GM23248 (cell line): ENCODE results near the gene UMOD. TPM values are rescaled to one million over a fixed set of nuclear protein-coding genes. Genes with fewer than 3 reads are reported as not detected.
"Not testable (repeated sequence)": the region's sequence is repeated elsewhere in the genome, so short reads cannot be mapped to it uniquely, and the experiment has no call there.

Experiments
- DNase-seq: peaks from one replicate; pipeline ENCODE4 v3.0.0-alpha.2; 2015
- H2AFZ ChIP-seq: fragments of 200-600 bp; sonication (generic); 2 replicates; pipeline ENCODE4 v1.6.1; 2016; ENCODE audit warnings: antibody characterized with exemption
- H3F3A ChIP-seq: fragments of 200-600 bp; sonication (generic); 2 replicates; pipeline ENCODE4 v1.6.1; 2016; ENCODE audit warnings: mild to moderate bottlenecking, antibody characterized with exemption, mixed run types; ENCODE audit not compliant: insufficient read depth
- H3K27ac ChIP-seq: fragments of 200-600 bp; sonication (generic); 2 replicates; pipeline ENCODE4 v1.5.1; 2016; ENCODE audit warnings: mild to moderate bottlenecking
- H3K27me3 ChIP-seq: fragments of 200-600 bp; sonication (generic); replicated peaks from 2 replicates; pipeline ENCODE4 v1.6.1; 2016; ENCODE audit warnings: mild to moderate bottlenecking; ENCODE audit not compliant: insufficient read depth
- H3K36me3 ChIP-seq: fragments of 200-600 bp; sonication (generic); 2 replicates; pipeline ENCODE4 v1.6.1; 2016; ENCODE audit warnings: low read depth, mild to moderate bottlenecking
- H3K4me1 ChIP-seq: fragments of 200-600 bp; sonication (generic); 2 replicates; pipeline ENCODE4 v1.6.1; 2016; ENCODE audit warnings: mild to moderate bottlenecking; ENCODE audit not compliant: insufficient read depth
- H3K4me2 ChIP-seq: fragments of 200-600 bp; sonication (generic); one replicate; pipeline ENCODE4 v1.6.1; 2016; ENCODE audit warnings: mild to moderate bottlenecking; ENCODE audit not compliant: unreplicated experiment
- H3K4me3 ChIP-seq: fragments of 200-600 bp; sonication (generic); 2 replicates; pipeline ENCODE4 v1.5.1; 2016; ENCODE audit warnings: mild to moderate bottlenecking
- H3K79me2 ChIP-seq: fragments of 200-600 bp; sonication (generic); 2 replicates; pipeline ENCODE4 v1.6.1; 2016; ENCODE audit warnings: mild to moderate bottlenecking; ENCODE audit not compliant: insufficient read depth
- H3K9ac ChIP-seq: fragments of 200-600 bp; sonication (generic); 2 replicates; pipeline ENCODE4 v1.6.1; 2016; ENCODE audit warnings: mild to moderate bottlenecking
- H3K9me2 ChIP-seq: fragments of 200-600 bp; sonication (generic); 2 replicates; pipeline ENCODE4 v1.6.1; 2016; ENCODE audit warnings: mixed run types, mild to moderate bottlenecking, moderate library complexity; ENCODE audit not compliant: insufficient read depth
- H3K9me3 ChIP-seq: fragments of 200-600 bp; sonication (generic); one replicate; pipeline ENCODE4 v1.6.1; 2017; ENCODE audit warnings: low read depth
- H4K20me1 ChIP-seq: fragments of 200-600 bp; sonication (generic); 2 replicates; pipeline ENCODE4 v1.6.0; 2016; ENCODE audit not compliant: insufficient read depth
- EZH2 ChIP-seq: fragments of 200-600 bp; sonication (generic); IDR thresholded peaks from 2 replicates; pipeline ENCODE4 v1.6.1; 2018; ENCODE audit warnings: antibody characterized with exemption, mild to moderate bottlenecking; ENCODE audit not compliant: insufficient read depth, poor library complexity, severe bottlenecking
- EZH2phosphoT487 ChIP-seq: fragments of 200-600 bp; sonication (generic); IDR thresholded peaks from 2 replicates; pipeline ENCODE4 v1.6.1; 2018; ENCODE audit warnings: antibody characterized with exemption, moderate library complexity, mild to moderate bottlenecking, low read depth; ENCODE audit not compliant: insufficient read depth
- WGBS, 2 experiments: methylation state at CpG; one replicate each; pipeline ENCODE4 v1.1.6; 2015 to 2017; ENCODE audit warnings: low lambda C conversion rate in 2 of 2, low coverage in 1 of 2; ENCODE audit errors: missing lambda C conversion rate in 2 of 2; 5-methylcytosine and 5-hydroxymethylcytosine counted together
- in situ Hi-C: fragments of 300-500 bp; cut with MboI; formaldehyde crosslinking; loops from 2 replicates; pipeline ENCODE4 v1.15.0; 2020
- polyA plus RNA-seq: library from polyadenylated mRNA; unstranded; fragments of >200 nt; fragmentation: Nextera tagmentation; extraction: Ambion mirVana; gene quantifications from 2 replicates; pipeline ENCODE4 v1.2.1, GENCODE V29; 2016
- total RNA-seq: library from RNA; depleted of rRNA; stranded (reverse); fragments of >200 nt; shearing (Covaris generic); gene quantifications from 2 replicates; pipeline ENCODE4 v1.2.3, GENCODE V29; 2014

The UMOD gene
- total and polyA plus RNA-seq, 2 experiments from 2014 or later: not detected

GRCh38 chr16:20322696-20323095, 29.8 kb downstream of the UMOD start:
- Histone ChIP-seq H4K20me1 (no peaks in the 10 kb centered on the region), H3K27ac (no peak overlapping the region), H3K36me3 (no peaks in the 10 kb centered on the region), H3K4me3 (no peak overlapping the region), H3K9me2 (no peaks in the 10 kb centered on the region), H3K9me3 (no peaks in the 10 kb centered on the region), H3K27me3 (no peaks in the 10 kb centered on the region), H3K9ac (no peak overlapping the region), H3K4me1 (no peaks in the 10 kb centered on the region), H3F3A (no peaks in the 10 kb centered on the region), H2AFZ (no peak overlapping the region), H3K79me2 (no peaks in the 10 kb centered on the region), H3K4me2 (no peak overlapping the region)
- DNase-seq: no peak
- TF ChIP-seq EZH2: no peak
- WGBS, 2 experiments: 17 to 19% methylated on average over 4 of the region's 4 CpGs
- in situ Hi-C loops: no loop called here

- Histone ChIP-seq H3K36me3 (no peaks in the 10 kb centered on the region), H3K9ac (no peak overlapping the region), H3F3A (no peaks in the 10 kb centered on the region), H3K4me3 (no peak overlapping the region), H3K4me2 (no peak overlapping the region), H4K20me1 (no peaks in the 10 kb centered on the region), H3K27ac (no peak overlapping the region), H3K27me3 (no peaks in the 10 kb centered on the region), H3K9me3 (no peaks in the 10 kb centered on the region), H3K4me1 (no peaks in the 10 kb centered on the region), H2AFZ (no peak overlapping the region), H3K79me2 (no peaks in the 10 kb centered on the region), H3K9me2 (no peaks in the 10 kb centered on the region)
- in situ Hi-C loops: no loop called here
- no peak for DNase-seq
- TF ChIP-seq EZH2 (no peak), EZH2phosphoT487 (no peak)
- WGBS, 2 experiments: 21 to 53% methylated on average over 1 of the region's 1 CpG
Observed at GRCh38 chr16:20321671-20322070, 30.8 kb downstream of the UMOD start.

GRCh38 chr16:20321051-20321450, 31.5 kb downstream of the UMOD start:
- H3K9me2 ChIP-seq, H3K79me2 ChIP-seq, in situ Hi-C loops, H3K27ac ChIP-seq, H3K9me3 ChIP-seq, DNase-seq, H4K20me1 ChIP-seq, H3K27me3 ChIP-seq, H3K36me3 ChIP-seq, H2AFZ ChIP-seq, H3K4me2 ChIP-seq, H3F3A ChIP-seq, H3K4me1 ChIP-seq, H3K9ac ChIP-seq, H3K4me3 ChIP-seq: not testable (repeated sequence)
- WGBS, 2 experiments: 52 to 72% methylated on average over 2 of the region's 2 CpGs

GRCh38 chr16:20320592-20320991, 31.9 kb downstream of the UMOD start:
- DNase-seq: no peak
- in situ Hi-C loops: no loop called here
- Histone ChIP-seq H3K79me2 (no peaks in the 10 kb centered on the region), H3K27ac (no peak overlapping the region), H3K36me3 (no peaks in the 10 kb centered on the region), H3K9ac (no peak overlapping the region), H4K20me1 (no peaks in the 10 kb centered on the region), H3K4me1 (no peaks in the 10 kb centered on the region), H2AFZ (no peak overlapping the region), H3K4me3 (no peak overlapping the region), H3K4me2 (no peak overlapping the region), H3K27me3 (no peaks in the 10 kb centered on the region), H3K9me3 (no peaks in the 10 kb centered on the region), H3F3A (no peaks in the 10 kb centered on the region), H3K9me2 (no peaks in the 10 kb centered on the region)
- TF ChIP-seq EZH2: no peak
- TF ChIP-seq EZH2phosphoT487: no peak

- H2AFZ ChIP-seq: no peak overlapping the region
- in situ Hi-C loops: no loop called here
- no peak overlapping the region for H3K9ac ChIP-seq
- H3K36me3 ChIP-seq: no peaks in the 10 kb centered on the region
- no peaks in the 10 kb centered on the region for H3K9me2 ChIP-seq
- H3F3A ChIP-seq: no peaks in the 10 kb centered on the region
- no peaks in the 10 kb centered on the region for H3K79me2 ChIP-seq
- 19 to 24% methylated on average over 2 of the region's 2 CpGs for WGBS, 2 experiments
- H3K4me3 ChIP-seq: no peak overlapping the region
- H3K4me1 ChIP-seq: no peaks in the 10 kb centered on the region
- H3K4me2 ChIP-seq: no peak overlapping the region
- H3K27me3 ChIP-seq: no peaks in the 10 kb centered on the region
- no peak for DNase-seq
- no peaks in the 10 kb centered on the region for H3K9me3 ChIP-seq
- TF ChIP-seq EZH2phosphoT487 (no peak), EZH2 (no peak)
- H4K20me1 ChIP-seq: no peaks in the 10 kb centered on the region
- H3K27ac ChIP-seq: no peak overlapping the region
Observed at GRCh38 chr16:20320178-20320577, 32.3 kb downstream of the UMOD start.
